Measurements from ENCODE around the gene GJA10.

The GJA10 gene

DNA sequence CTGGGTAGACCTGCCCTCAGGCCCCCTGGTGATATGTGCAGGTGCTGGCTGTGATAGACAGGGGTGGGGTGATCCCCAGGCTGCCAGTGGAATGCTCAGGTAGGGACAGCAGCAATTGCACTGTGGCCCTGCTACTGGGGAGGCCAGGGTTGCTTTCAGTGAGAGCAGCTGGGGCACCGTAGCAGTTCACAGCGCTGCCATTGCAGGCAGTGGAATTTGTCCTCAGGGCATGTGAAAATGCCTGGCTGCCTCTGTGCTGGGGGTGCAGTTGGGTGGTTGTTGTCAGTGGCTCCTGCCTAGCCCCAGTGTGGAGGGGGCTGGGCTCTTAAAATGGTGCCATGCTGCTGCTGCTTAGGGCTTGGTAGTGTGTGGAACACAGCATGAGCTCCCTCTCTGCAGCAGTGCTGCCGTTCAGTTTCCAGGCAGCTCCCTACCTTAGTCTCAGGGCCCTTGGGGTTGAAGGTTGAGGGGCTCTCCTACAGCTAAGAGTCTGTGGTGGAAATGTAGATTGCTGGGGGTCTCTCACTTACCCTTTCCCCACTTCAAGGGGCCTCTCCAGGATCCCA is 23.6 kb downstream of the GJA10 start:
- DNase-seq: no peak

DNA sequence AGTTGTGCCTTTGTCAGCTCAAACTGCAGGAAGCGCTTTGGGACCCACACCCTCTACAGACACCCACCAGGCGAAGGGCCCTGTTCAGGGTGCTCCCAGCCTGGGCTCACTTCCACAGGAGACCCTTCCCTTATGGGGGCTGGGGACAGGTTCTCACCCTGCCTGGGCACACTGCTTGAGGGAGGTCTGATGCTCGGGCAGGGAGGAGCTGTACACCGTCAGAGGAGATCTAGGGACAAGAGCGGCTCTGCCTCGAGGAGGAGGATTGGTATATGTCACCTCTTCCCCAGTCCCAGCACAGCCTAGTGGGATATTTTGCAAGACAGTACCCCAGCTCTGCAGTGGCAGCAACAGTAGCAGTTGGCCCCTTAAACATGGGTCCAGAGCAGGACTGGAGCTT is 26.9 kb downstream of the GJA10 start:
- no peak for DNase-seq

DNA sequence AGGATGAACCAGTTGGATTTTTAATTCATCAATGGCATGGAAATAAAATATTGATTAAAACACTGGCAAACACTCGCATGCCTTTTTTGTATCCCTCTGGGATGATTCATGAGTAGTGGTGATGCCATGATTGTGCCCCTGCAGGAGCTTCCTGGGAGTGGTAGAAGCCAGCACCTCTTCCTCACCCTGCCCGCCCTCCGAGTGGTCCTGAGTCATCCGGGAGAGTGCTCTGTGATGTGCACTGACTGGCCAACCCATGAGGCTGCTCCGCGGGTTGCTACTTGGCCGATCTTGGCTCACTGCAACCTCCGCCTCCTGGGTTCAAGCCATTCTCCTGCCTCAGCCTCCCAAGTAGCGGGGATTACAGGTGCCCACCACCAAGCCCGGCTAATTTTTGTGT is 27.4 kb downstream of the GJA10 start:
- no peak for DNase-seq

DNA sequence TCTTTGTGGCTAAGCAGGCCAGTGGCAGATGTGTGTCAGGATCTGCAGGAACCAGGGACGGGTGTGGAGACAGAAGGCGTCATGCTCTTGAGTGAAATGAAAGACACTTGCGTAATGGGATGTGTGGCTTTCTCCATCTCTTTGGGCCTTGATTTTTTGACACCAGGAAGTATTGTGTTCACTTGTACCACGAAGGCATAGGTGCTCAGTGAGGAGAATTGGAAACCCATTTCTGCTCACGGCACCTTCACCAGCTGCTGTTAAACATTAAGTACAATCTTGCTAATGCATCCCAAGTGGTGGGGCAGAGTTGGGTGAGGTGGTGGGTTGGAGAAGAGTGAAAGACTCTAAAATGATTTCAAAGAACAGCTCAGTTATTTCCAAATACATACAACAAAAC is 30.0 kb downstream of the GJA10 start:
- no peak for DNase-seq

DNA sequence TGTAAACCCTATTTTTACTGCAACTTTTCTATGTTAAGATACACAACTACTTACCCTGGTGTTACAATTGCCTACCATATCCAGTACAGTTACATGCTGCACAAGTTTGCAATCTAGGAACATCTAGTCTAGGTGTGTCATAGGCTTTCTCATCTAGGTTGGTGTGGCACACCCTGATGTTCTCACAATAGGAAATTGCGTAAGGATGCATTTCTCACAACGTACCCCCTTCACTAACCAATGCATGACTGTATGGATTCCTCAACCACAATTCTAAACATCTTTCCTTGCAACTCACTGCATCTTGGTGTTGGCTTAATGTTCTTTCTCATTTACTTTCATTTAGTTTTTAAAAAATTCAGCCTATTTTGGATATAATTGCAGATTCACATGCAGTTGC is 31.6 kb downstream of the GJA10 start:
- no peak for DNase-seq

DNA sequence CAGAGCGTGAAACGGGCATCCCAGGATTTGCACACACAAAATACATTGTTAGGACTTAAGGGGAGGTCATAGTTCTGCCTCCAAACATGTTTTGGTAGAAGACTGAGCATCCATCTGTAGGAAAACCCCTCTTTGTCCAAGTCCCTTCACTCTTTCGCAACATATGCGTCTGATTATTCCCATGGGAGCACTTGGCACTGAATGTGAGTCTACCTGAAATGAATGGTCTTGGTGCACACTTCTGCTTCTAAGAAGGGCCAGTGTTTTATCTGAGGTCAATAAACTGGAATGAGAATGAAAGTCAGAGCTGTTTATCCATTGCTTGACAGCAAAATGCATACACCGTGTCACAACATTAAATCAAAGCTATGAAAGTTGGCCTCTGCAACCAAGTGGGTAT is 33.0 kb downstream of the GJA10 start:
- DNase-seq: no peak

DNA sequence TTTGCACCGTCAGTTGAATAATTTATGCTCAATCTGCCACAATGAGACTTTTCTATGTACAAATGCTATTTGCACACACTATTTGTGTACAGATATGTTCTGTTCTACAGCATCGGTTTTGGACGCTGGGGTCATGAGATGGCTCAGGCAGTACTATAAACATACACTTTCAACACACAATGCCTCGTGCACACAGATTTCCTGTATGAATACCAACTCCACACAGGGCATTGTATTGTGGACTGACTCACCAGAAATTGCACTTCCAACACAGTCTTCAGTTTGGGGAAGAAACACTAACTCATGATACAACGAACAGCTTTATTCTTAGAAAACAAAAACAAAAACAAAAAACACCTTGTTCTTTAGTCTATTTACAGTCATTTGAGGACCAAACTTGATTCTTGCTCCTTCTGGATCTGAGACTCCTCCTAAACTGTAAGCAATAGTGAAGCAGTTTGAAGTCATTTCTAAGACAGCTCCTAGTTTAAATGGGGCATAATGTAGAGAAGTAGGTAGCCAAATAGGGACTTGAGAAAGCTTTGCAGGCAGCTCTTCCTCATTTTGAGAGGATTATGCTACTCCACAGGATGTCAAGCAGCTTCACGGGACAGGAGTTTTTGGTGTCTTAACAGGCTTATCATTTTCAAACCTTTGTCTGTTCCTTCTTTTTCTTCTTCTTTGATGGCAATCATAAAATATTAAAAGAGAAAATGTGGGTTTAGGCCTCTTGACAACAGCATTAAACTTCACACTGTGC is 33.7 kb downstream of the GJA10 start:
- DNase-seq: no peak

DNA sequence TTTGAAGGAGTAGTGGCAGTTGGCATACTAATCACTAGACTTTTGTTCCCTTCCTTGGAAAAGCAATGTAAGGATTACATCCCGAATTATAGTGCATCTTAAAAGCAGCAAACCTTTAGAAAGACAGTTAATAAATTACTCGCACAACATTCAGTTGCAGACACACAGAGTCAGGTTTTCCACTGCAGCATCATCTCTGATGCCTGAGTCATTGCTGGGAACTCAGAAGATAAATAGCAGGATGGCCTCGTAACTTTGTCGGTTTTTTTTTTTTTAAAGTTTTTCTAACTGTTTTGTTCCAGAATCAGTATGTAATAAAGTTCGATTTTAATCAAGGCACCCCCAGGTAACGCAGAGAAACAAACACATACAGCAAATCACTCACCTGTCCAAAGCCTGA is 34.3 kb downstream of the GJA10 start:
- no peak for DNase-seq

DNA sequence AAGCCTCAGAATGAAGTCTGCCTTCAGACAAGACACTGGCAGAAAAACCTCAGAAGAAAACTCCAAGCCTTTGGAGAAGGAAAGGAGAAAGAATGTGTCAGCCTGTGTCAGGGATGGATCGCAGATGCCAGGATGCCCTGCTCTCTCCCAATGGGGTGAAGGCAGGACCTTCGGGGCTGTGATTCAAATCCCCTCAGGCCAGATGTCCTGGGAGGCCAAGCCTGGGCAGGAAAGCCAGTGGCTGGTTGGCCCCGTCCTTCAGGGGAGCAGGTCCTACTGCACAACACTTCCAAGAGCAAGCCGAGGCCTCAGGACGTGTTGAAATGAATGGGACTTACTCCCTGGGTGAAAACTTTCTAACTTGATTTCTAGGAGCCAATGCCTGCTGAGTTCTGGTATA is 36.5 kb downstream of the GJA10 start:
- no peak for DNase-seq

DNA sequence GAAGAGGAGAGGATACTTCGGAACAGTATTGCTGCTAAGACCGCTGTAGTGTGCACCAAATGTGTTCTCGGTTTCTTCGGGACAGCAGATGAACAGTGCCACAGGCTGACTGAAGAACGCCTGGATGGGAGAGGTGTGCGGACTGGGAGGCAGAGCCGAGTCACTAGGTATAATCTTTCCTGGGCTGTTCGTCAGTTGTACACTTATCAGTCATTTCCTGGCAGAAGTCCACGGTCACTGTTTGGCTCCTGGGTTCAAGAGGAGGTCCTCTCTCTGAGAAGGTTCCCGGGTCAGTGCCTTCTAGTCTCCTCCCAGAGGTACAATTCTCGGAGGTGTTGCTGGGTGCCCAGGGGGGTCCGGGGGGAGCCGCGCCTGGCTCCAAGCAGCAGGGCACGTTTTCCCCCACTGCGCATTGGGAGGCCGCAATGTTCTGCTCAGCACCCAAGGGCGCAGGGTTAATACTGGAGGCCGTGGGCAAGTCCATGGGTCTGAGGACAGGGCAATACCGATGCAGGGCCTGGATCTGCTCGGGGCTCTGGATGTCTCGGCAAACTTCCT is 38.1 kb downstream of the GJA10 start:
- no peak for DNase-seq

DNA sequence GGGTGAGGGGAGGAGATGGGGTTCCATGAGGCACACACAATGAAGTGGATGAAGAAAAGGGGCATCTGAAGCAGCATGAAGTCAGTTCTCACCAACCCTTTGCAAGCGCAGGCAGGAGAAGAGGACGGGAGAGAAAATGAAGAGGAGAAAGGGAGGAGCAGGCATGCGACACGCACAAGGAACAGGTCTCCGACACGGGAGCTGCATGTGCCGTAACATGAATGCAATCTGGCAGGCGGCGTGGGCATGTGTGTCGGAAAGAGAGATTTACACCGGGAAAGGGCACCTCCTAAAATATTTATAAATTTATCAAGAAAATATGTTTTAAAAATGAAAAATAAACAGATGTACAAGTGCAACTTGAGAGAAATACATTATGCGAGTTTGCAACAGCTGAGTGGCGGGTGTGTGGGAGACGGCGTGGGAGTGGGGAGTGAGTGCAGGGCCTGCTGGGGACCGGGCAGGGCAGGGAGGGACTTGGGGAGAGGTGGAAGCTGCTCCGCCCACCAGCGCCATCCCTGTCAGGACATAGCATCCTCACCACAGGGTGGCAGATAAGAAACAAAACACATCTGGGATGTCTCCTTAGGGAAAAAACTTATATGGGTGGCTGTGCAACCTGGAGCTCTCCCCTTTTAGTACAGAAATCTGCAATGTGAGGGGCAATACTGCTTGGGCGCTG is 40.6 kb downstream of the GJA10 start:
- DNase-seq: no peak

DNA sequence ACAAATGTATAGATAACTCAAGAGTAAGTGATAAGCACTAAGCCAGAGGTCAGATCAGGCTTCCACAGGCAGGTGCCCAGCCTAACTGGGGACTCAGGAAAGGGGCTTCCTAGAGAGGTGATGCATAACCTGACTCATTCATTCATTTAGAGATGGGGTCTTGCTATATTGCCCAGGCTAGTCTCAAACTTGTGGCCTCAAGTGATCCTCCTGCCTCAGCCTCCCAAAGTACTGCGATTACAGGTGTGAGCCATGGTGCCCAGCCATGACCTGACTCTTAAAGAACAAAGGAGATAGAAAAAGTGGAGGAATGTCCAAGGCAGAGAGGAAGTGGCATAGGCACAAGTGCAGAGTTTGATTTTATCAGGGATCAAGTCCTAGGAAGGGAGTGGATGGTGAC is 41.9 kb downstream of the GJA10 start:
- no peak for DNase-seq

DNA sequence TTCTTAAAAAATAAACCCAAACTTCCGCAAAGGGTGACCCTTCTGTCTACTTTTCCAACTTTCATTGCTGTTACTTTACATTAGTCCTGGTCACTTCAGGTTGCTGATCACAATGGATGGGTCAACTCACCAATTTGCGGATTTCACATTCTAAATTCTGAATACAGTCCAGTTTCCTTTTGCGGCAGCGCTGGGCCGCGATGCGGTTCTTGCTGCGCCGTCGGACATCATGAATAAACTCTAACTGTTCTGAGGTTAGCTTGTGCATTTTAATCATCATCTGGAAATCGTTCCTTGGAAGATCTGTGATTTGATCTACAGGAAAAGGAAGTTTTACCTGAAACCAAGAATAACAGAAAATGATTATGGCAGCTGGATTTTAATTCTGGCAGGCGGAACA is 43.7 kb downstream of the GJA10 start:
- DNase-seq: no peak

DNA sequence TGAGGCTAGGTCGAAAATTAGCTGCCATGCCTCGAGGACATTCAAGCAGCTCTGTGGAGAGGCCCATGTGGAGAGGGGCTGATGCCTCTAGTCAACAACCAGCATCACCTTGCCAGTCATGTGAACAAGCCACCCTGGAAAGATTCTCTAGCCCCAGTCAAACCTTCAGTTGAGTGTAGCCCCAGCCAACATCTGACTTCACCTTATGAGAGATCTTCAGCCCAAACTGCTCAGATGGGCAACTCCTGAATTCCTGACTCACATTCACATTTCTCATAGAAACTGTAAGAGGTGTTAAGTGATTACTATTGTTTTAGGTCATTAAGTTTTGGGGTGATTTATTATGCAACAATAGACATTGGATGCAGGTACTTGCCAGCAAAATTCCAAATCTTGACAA is 44.9 kb downstream of the GJA10 start:
- no peak for DNase-seq

DNA sequence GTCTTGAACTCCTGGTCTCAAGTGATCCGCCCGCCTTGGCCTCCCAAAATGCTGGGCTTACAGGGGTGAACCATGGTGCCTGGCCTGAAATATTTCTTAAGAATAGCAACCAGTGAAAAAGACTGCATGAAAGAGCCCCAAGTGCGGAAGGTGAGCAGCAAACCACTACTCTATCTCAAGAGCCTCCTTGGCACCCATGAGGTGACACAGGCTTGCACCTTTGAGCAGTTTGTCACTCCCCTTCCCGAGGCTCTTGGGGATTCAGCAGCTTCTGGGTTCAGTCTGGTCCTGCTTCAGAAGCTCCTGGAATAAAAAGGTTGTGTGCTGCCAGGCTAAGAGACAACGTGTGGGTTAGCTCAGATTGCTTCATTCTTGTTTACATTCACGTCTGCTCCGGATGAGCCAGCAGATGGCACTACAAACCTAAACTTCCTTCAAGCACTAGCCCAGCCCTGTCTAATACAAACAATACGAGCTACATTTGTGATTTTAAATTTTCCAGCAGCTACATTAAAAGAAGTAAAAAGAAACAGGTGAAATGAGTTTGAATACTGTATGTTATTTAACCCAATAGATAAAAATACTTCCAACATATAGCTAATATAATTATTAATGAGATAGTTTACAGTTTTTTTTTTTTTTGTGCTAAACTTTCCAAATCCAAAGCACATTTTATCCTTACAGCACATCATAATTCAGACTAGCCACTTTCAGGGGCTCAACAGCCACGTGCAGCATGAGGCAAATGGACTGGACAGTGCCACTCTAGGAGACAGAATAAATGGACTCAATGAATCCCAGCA is 46.2 kb downstream of the GJA10 start:
- DNase-seq: peak; percentile 59

DNA sequence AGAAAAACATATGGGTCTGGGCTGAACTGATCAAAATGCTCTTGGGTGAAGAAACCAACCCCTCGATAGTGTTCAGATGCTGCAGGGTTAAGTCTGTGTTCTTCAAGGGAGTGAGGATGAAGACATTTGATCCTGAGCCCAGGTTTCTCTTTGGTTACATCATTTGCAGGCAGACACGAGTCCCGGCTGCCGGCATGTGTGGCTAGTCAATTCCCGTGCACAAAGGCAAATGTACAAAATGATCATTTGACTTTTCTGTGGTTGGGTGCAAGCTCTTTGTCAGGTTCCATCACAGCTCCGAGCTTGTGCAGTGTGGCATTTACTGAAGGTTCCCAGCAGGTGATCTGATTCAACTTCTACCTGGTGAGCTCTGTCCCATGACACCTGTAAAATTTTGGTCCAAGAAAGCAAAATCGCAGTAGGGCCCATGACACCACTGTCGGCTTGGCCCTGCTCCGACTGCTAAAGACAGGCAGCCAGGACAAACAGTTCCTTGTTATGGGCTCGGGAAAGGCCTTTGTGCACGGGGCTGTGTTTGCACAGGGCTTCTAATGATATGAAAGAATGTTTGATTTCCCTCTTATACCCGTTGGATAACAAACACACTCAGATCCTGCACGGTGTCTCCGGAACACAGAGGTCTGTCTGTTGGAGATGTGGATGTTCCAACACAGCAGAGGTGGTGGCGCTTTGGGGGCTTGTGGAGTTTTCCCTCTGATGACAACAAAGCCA is 46.9 kb downstream of the GJA10 start:
- DNase-seq: peak; percentile 15

DNA sequence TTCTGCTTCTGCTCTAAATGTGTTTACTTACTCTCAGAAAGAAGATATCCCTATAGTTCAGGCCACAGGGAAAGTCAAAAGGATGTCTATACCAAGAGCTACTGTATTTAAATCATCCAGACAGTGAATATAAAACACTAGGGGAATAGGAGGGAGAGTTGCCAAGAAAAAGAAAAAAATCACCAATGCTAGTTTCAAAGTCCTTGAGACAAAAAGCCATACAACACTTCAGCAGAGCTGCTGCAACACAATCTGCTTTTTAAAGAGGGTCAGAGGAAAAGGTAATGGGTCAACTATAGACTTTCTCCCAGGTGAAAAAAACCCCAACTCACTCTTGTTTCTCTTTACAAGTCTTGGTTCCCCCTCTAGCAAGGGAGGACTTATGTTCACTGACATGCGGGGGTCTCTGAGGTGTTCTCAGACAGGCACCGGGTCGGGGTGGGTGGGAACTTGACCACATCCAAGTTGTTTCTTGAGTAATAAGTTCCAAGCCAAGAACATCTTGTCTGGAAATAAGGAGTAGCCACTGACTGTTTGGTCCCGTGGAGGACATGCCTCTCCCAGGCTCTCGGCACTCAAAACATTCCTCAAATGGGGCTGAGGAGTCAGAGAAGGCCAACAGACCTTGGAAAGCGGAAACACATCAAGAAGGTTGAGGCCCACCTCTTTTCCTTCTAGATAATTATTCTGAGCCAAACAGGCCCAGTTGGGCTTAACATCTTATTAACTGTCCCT is 47.7 kb downstream of the GJA10 start:
- no peak for DNase-seq

DNA sequence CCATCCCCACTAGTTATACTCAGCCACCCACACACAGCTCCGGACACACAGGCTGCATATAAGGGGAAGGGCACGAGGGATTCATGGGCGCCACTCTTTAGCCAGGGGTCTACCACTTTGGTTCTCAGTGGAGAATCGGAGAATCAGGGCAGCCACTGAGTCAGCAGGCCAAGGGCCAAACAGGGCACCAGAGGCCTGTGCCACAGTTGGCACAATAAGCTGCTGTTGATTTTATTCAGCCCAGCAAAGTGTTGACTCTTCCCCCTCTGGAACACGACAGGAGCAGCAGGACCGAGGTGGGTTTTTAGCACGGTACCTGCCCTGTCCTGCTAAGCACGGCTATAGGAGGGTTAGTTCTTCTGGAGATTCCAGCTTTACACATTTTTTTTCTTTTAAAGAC is 48.3 kb downstream of the GJA10 start:
- DNase-seq: no peak

DNA sequence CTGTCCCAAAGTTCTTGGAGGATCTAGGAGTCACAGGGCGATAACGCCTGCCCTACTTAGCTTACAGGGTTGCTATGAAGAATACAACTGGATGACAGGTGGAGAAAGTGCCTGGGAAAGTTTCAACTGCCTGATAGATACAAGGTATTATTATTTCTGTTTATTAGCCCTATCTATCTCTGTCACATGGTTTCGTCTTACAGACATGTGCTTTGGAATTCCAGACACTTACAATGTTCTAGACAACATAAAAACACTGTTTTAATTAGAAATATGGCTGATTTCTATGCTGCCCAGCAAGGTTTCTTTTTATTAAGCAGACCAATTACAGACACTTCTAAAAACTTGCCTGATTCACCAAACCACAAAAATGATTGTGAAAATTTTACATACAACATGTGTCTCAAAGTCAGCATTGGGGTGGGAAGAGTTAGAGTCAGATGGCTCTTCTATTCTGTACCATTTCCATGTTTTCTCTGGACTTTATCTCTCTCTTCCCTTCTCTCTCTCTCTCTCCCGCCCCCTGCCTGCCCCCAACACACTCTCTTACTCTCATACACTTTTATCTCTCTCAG is 50.0 kb downstream of the GJA10 start:
- DNase-seq: no peak

DNA sequence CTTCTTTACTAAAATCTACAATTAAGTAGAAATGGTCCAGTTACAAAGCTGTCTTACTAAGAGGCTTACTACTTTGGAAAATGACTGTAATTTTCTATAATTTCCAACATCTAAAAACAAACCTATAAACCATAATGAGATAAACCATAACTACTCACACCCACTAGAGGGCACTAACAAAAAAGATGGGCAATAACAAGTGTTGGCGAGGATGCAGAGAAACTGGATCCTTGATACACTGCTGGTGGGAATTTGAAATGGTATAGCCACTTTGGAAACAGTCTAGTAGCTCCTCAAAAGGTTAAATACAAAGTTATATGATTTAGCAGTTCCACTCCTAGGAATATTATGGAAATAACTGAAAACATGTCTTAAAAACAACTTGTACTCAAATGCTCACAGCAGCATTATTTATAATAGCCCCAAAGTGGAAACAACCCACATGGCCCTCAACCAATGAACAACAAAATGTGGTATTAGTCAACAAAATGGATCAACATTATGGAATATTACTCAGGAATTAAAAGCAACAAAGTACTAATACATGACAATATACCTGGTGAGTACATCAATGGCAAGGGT is 50.6 kb downstream of the GJA10 start:
- DNase-seq: no peak

All from NCI-H1105 (cell line).